Hematopoietic multipotent progenitor cell treated with erythropoietin and hydrocortisone succinate and interleukin-3 and kit ligand, for 6 days (in vitro differentiated cells): ENCODE results near the gene RASSF7.

Source experiments
- DNase-seq: peaks from one replicate; pipeline ENCODE4 v3.0.0-alpha.2; 2015

The RASSF7 gene

DNA sequence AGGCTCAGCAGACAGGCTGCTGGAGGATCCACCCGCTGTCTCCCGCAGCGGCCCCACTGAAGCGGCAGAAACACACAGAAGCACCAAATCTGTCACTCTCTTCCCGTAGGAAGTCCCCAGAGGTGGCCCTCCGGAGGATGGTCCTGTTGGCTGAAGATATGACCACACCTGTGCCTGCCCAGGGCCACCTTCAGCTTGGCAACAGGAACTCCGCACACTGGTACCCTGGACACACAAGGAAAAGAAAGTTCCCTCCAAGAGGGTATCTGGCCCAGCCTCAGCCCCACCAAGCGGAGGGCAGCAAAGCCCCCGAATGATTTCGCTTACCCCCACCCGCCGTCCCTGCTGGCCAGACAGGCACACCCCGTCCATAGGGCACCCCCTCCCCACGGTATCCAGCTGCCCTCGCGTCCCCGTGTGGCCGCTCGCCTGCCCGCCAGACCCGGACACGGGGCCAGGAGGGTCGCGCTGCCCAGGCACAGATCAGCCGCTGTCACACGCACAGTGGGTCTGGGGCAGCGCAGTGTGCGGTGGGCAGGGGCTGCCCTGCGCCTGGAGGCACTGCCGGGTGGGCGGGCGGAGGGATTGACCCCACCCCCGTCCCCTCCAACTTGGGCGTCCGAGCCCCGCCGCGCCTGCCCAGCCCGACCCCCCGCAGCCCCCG, 7.0 kb downstream of the RASSF7 start:
- no peak for DNase-seq

DNA sequence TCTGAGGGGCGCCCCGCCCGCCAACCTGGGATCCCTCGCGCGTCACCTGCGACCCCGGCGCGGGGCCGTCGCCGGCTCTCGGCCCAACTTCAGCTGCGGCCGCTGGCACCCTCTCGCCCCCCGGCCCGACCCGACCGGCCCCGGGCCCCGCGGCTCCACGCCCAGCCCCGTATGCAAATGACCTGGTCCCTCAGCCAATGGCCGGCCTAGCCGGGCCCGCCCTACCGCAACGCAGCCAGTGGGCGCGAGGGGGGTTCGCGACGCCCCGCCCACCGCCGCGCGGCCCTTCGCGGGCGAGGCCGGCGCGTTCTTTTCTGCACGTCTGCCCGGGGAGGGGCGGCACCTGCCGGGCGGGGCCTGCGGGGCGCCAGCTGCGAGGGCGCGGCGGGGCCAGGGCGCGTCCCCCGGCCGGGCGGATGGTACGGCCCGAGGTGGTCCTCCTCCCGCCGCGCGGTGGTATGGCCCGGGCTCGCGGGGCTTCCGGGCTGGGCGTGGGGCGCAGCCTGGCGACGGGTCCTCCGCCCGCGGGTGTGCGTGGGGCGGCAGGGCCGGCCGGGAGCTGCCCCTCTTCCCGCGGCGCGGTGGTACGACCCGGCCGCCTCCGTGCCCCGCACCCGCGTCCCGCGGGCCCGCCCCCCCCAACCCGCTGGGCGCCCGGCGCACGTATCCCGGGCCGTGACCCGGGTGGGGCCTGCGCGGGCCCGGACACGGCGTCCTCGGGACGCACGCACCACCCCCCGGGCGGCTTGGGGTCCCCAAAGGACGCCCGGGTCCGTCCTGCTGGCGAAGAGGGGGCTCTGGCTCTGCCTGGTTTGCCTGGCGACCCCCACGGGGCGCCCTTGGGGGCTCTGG, 7.8 kb downstream of the RASSF7 start:
- DNase-seq = peak; percentile 96

DNA sequence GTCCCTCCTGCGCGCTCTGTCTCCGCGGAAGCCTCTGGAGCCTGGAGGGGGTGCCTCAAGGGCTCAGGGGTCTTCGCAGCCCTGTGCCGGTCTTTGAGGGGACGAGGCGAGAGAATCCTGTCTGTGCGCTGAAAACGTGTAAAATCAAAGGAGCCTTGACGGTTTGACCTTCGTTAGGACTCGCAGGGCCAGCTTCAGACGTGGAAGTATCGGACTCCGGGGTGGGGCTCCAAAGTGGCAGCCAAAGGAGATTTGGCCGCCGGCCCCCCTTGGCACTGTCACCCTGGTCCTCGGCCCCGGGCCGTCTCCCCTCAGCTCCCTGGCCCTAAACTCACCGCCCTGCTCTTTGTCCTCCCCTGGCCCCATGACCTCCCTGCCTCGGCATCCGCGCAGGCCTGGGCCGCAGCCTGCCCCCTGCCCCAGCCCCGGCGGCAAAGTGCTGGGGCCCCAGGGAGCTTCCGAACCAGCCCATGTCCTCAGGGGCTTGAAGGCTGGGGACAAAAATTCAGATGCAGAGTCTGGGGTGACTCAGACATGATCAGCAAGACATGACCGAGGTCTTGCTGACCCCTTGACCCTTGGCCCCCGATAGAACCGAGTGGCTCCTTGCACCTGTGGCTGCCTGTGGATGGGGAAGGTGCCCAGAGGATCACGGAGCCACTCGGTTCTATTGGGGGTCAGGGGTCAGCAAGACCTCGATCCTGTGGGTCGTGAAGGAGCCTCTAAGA, 8.6 kb downstream of the RASSF7 start:
- no peak for DNase-seq

DNA sequence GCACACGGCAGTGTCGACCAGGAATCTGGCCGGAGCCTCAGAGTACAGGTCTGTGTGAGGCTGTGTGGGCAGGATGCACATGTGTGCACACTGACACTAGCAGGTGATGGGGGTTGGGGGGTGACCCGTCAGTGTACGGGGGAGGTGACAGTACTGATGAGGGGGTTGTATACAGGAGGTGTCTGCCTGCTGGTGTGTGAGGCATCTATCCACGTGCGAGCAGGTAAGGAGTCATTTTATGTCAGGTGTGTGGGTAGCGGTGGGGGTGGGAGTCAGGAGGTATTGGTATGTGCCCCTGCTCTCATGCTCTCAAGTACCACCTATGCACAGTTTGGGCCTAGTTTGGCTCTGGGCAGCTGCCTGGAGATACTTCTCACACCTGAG, 11.0 kb downstream of the RASSF7 start:
- no peak for DNase-seq

- no peak for DNase-seq
Measured at GRCh38 chr11:573146-573759, 12.5 kb downstream of the RASSF7 start.

GRCh38 chr11:574031-574570, 13.3 kb downstream of the RASSF7 start:
- DNase-seq = peak; percentile 45

GRCh38 chr11:574632-575312, 14.0 kb downstream of the RASSF7 start:
- no peak for DNase-seq

DNA sequence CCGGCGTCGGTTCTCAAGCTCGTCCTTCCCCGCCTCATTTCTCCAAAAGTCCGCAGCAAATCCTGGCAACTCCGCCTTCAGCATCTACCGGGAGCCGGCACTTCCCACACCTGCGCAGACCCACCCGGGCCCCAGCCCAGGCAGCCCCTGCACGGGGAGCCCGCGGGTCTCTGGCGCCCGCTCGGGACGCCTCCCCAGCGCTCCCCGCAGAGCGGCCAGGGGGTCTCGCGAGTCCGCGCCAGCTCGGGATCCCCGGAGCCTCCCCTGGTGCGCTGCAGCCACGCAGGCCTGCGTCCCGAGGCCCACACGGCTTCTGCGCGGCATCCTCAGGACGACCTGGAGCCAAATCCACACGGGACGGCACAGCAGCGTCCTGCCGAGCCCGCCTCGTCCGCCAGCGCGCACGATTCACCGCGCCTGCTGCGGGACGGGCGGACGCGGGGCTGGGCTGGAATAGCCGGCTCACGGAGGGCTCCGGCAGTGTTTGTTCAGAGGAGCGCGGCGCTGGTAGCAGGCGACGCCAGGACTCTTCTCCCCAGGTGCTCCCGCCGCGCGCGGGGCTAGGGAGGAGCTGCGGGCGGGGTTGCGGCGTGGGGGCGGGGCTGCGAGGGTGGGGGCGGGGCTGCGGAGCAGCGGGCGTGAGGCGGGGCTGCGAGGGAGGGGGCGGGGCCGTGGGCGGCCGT, 14.7 kb downstream of the RASSF7 start:
- no peak for DNase-seq

GRCh38 chr11:575996-576768, 15.4 kb downstream of the RASSF7 start, which contains the start of gene PHRF1:
PHRF1 (plus strand) TSS chr11:576470; CDS start chr11:581513, 5,043 bp downstream.
- DNase-seq = peak; percentile 97

DNA sequence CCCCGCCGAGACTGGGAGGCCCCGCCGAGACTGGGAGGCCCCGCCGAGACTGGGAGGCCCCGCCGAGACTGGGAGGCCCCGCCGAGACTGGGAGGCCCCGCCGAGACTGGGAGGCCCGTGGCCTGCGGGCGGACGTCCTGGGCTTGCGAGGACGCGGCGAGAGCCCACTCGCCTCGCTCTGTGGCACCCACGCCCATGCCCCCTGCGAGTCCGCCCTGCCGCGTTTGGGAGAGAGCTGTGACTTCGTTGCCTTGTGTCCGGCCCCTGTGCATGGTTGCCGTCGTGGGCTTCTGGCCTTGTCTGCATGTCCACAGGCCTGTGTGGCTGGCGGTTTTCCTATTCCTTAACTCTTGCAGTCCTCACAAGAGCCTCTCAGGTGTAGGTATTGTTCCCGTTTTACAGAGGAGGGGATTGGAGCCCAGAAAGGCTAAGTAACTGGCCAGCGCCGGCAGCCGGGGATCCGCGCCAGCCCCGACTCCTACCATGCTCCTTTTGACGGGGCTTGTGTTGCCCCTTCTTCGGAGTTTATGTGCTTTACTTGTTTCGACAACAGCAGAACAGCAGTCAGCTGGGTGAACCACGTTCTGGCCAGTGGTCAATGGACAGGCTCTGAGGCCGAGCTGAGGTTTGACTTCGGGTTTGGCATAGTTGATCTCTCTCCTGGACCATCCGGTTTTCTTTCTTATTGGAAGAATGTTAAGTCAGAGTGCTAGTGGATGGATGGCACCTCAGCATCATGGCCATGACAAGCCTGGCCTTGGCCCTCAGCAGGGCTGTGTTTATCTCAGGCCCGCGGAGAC, 16.2 kb downstream of the RASSF7 start:
- DNase-seq = no peak

- no peak for DNase-seq
Measured at GRCh38 chr11:577611-577894, 16.8 kb downstream of the RASSF7 start.

DNA sequence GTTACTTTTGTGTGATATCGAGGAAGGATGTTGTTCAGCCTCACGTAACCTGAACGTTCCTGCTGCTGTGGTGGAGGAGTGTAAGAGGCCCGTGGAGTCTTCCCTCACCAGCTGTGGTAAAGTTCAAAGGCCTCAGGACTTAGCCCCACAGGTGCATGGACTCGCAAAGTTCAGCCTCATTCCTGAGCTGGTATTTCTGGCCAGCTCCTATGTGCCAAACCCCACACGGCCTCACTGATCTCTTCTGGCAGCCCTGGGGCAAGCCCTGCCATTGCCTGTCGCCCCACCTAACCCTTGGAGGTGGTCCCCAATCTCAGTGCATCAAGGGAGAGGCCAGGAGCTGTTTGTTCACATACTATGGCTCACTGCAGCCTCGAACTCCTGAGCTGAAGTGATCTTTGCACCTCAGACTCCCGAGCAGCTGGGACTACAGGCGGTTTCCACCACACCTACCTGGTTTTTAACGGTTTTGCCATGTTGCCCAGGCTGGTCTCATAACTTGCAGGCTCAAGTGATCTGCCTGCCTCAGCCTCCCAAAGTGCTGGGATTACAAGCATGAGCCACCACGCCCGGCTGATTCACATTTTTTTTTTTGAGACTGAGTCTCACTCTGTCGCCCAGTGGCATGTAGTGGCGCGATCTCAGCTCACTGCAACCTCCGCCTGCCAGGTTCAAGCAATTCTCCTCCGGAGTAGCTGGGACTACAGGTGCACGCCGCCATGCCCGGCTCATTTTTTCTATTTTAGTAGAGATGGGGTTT, 17.7 kb downstream of the RASSF7 start:
- DNase-seq = no peak

- no peak for DNase-seq
Measured at GRCh38 chr11:579830-580601, 19.2 kb downstream of the RASSF7 start.

GRCh38 chr11:581342-581741, 20.6 kb downstream of the RASSF7 start:
- DNase-seq = no peak

DNA sequence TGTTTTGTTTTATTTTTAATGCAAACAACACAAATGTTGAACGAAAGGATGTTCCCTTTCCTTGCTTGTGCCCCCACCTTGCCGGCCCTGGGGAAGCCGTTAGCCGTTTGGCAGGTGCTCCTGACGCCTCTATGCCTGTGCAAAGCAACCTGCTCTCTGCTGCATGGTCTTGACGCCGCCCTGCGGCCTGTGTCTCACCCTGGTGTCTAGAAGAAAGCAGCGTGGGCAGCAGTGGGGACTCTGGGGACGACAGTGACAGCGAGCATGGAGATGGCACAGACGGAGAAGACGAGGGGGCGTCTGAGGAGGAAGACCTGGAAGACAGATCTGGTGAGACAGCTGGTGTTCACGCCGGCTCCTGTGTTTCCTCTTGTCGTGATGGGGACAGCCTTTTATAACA, 21.0 kb downstream of the RASSF7 start:
- DNase-seq = no peak

DNA sequence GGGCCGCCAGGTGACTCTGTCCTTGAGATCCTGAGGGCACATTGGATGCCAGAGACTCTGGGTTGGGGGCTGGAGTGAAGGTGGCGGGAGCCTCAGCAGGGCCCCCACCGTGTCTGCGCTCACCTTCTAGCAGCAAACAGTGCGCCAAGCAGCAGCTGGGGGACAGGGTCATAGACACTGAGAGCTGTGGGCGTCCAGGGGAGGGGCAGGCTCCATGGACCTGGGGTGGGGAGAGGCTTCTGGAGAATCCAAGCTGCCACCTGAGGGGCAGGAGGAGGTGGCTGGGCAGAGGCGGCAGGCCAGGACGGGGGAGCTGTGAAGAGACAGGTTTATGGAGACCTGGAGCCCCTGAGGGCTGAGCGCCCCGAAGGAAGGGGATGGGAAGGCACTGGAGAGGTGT, 23.5 kb downstream of the RASSF7 start:
- DNase-seq = no peak

DNA sequence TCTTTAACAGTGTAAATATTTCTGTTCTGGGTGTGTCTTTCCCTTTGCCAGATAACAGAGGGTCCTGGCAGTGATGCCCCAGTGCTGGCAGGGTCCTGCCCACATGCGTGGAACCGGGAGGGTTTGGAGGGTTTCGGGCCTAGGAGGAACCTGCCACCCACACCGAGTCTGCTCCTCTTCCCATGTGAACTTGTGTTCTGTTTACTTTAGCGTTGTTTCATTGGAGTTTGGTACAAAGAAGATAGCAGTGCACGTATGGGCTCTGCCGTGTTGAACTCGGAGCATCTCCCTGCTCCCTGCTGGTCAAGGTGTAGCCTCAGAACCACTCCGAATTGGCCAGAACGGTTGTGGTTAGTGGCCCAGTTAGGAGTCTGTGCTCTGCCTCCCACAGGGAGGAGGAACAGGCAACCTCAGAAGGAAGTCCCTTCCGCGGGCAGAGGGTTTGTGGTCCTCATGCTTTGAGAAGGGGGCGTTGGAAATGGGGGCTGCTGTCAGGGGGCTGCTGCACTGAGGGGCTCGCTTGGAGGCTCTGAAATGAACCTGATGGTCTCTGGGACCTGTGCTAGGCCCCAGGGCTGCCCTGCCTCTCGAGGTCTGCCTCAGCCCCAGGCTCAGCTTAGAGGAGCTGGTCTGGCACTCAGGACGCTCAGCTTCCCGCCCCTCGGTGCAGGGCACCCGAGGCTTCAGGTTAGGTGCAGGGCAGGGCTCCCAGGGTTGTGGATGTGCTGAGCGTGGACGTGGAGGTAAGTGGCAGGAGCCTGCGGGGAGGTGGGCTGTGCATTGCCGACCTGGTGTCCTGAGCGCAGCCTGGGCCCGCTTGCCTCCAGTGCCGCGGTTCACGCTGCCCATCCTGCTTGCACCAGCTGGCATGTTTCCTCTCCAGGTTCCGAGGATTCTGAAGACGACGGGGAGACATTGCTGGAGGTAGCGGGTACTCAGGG, 25.9 kb downstream of the RASSF7 start:
- no peak for DNase-seq

DNA sequence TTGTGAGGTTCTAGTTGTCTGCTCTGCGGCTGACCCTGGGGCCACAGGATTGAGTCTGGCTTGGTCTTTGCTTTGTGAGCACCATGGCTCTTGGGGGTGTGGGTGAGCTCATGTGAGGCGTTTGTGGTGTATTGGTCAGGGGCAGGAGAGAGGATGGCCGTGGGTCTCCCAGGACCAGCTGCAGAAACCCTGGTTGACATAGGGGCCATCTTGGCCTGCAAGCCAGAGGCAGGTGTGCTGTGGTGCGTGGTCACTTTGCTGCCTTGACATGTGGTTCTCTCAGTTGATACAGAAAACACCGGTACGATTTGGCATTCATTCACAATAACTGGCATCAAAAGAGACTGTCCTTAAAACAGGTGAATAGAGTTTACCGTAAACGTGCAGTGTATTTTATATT, 26.8 kb downstream of the RASSF7 start:
- no peak for DNase-seq
